Measurements from ENCODE around the gene EFCAB12.
"Not testable (repeated sequence)": the region's sequence is repeated elsewhere in the genome, so short reads cannot be mapped to it uniquely, and the experiment has no call there.

The EFCAB12 gene

DNA sequence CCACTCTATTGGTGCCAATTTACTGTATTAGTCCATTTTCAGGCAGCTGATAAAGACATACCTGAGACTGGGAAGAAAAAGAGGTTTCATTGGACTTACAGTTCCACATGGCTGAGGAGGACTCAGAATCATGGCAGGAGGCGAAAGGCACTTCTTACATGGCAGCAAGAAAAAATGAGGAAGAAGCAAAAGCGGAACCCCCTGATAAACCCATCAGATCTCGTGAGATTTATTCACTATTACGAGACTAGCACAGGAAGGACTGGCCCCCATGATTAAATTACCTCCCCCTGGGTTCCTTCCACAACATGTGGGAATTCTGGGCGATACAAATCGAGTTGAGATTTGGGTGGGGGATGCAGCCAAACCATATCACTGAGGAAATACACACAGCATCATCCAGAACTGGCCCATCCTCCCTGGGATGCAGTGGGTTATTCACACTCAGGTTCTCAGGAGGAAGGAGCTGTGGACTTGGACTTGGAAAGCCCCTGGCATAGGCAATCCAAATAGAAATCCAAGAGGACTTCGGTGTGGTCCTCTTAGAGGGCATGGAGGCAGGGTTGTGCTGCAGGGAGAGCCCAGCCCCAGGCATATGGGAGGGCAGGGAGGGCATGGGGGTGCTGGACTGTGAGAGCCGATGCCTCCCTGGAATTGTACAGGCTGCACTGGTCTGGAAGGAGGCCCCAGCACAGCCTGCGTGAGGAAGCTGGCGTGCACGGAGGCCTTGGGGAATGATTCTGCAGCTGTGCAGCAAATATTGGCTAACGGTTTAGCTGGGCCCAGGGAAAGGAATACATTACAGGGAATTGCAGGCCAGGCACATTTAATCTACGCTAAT lies 62.9 kb downstream of the EFCAB12 start:
- DNase-seq (ENCODE audit: low read depth), result no peak

DNA sequence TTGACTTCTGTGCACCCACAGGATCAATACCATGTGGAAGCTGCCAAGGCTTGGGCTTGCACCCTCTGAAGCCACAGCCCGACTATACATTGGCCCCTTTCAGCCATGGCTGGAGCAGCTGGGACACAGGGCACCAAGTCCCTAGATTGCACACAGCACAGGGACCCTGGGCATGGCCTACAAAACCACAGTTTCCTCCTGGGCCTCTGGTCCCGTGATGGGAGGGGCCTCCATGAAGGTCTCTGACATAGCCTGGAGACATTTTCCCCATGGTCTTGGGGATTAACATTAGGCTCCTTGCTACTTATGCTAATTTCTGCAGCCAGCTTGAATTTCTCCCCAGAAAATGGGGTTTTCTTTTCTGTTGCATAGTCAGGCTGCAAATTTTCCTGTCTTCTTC lies 63.6 kb downstream of the EFCAB12 start:
- not testable (repeated sequence) for DNase-seq (ENCODE audit: low read depth)

DNA sequence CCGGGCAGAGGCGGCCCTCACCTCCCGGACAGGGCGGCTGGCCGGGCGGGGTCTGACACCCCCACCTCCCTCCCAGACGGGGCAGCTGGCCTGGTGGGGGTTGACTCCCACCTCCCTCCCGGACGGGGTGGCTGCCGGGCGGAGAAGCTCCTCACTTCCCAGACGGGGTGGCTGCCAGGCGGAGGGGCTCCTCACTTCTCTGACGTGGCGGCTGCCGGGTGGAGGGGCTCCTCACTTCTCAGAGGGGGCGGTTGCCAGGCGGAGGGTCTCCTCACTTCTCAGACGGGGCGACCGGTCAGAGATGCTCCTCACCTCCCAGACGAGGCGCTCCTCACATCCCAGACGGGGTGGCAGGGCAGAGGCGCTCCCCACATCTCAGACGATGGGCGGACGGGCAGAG lies 65.1 kb downstream of the EFCAB12 start:
- DNase-seq (ENCODE audit: low read depth), result not testable (repeated sequence)

DNA sequence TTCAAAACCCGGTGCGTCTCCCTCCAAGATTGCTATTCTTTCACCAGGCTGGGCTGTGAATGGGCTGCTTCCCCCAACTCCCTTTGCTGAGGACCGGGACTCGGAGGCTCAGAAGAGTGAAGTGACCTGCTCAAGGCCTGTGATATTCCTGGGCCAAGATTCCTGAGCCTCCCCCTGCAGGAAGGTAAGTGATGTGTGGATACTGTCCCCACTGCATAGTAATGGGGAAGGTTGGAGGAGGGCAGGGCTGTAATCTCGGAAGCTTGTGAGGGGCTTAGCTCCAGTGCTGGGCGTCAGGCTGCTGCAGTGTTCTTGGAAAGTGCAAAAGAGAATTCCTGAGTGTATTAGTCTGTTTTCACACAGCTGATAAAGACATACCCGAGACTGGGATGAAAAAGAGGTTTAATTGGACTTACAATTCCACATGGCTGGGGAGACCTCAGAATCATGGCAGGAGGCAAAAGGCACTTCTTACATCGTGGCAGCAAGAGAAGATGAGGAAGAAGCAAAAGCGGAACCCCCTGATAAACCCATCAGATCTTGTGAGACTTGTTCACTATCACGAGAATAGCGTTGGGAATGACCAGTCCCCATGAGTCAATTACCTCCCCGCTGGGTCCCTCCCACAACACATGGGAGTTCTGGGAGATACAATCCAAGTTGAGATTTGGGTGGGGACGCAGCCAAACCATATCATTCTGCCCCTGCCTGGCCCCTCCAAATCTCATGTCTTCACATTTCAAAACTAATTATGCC lies 67.6 kb downstream of the EFCAB12 start:
- no peak for DNase-seq (ENCODE audit: low read depth)

DNA sequence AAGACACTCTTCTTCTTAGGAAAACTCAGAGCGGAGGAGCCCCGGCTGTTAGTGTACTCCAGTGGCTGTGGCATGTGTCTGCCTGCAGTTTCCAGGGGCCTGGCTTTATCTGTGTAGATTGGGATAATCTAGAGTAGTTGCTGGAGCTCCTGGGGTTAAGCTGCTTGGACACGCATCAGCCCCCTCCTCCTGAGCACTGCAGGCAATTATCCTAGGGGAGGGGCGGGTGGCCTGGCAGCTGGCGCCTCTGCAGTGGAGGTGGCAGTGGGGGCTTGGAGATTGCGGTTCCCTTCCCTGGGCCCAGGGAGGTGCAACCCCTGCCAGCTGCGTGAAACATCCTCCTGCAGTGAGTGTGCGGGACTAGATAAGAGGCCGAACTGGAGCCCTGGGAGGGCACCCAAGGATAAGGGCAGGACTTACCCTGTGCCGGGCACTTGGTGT lies 68.2 kb downstream of the EFCAB12 start:
- DNase-seq (ENCODE audit: low read depth), result no peak

DNA sequence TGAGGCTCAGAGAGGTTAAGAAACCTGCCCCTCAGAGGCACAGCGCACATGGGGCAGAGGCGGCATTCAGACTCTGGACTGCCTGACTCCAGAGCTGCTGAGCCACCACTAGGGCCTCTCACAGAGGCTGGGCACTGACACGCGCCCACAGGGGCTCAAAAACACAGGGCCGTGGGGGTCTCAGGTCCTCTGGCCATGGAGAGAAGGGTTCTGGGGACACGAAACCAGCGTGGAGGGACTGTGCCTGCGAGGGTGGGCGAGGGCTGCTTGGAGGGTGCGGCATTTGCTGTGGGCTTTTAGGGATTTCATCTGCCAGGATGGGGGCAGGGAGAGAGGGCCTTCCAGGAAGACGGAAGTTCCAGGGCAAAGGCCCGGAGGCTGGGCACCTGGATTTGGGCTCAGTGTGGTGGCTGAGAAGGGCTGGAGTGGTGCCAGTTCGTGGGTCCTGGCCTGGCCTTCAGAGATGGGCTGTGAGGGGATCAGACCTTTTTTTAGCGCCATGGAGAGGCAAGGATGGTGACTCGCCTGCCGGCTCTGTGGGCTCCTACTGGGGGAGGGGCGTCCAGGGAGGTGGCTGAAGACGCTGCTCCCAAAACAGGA lies 69.6 kb downstream of the EFCAB12 start:
- DNase-seq (ENCODE audit: low read depth), result no peak

DNA sequence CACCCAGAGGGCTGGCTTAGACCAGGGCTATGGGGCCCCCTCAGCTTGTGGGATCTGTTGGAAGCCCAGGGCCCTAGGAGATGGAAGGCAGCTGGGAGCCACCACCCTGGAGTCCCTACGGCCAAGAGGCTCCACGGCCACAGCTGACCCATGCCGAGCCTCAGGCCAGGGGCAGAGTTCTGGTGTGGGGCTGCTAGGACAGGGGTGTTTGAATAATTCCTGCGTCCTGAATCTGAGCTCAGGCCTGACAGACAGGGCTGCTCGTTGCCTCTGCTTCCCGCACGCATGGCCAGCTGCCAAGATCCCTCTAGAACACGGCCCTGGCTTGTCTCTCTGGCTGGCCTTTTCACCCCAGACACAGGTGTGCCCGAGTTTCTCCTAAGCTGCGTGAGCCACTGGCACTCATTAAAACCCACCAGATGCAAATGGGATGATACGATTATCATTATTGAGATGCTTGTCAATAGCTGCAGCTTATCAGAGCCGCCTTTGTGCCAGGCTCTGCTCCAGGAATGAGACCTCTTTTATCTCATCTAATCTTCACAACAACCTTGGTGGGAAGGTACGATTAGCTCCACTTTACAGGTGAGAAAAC lies 70.2 kb downstream of the EFCAB12 start:
- no peak for DNase-seq (ENCODE audit: low read depth)

DNA sequence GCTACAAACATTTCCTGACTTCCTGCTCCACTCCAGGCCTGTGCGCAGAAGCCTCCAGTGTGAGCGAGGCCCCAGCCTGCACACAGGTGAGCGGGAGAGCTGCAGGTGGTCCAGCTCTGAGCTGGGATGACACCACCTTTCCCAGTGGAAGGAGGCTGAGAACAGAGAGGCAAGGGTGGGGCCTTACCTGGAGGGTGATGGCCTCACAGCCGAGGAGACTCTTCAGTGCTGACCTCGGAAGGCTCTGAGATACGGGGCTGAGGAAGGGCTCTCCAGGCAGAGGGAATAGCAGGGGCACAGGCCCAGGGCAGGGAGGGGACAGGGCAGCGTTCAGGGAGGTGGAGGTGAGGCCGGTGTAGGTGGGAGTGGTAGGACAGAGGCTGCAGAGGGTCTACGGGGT lies 70.8 kb downstream of the EFCAB12 start:
- no peak for DNase-seq (ENCODE audit: low read depth)

DNA sequence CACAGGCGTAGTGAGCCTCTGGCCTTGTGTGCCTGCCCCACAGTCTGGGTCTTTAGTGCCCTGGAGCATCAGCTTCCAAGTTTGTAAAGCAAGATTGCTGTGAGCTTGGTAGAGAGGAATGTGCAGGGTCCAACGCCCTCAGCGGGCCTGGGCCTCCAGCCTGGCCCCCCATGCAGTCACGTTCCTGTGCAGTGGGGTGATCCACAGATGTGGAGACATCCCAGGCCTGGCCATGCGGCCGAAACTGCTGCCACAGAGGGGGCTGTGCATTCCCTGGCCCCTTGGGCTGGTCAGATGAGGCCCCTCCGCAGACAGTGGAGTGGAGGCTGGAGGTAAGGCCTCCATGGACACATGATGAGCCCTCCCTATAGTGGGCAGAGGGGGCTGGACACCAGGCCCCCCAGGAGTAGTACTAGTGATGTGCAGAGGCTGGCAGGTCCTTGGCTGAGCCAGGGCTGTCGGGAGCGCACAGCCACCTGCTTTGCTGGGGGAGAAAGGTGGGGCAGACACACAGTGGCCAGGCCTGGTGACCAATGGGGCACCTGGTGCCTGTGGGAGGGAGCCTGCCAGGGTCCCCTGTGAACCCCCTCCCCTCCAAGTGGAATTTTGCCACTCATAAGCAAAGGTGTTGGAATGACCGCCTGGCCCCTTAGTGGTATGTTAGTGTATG lies 71.5 kb downstream of the EFCAB12 start:
- no peak for DNase-seq (ENCODE audit: low read depth)

DNA sequence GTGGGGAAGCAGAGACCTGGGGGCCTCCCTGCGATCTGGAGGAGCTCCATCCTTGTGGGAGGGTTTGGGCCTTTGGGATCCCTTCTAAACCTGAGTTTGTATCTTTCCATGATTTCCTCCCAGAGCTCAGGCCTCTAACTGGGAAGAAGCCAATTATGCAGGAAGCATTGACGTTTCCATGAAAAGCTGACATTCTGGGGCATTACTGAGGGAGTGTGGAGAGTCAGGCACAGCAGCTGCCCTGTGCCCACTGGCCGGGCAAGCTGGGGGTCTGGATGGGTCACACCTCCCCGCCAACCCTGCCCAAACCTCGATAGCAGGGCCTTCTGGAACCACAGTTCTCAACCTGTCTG lies 74.9 kb downstream of the EFCAB12 start:
- DNase-seq (ENCODE audit: low read depth), result no peak

DNA sequence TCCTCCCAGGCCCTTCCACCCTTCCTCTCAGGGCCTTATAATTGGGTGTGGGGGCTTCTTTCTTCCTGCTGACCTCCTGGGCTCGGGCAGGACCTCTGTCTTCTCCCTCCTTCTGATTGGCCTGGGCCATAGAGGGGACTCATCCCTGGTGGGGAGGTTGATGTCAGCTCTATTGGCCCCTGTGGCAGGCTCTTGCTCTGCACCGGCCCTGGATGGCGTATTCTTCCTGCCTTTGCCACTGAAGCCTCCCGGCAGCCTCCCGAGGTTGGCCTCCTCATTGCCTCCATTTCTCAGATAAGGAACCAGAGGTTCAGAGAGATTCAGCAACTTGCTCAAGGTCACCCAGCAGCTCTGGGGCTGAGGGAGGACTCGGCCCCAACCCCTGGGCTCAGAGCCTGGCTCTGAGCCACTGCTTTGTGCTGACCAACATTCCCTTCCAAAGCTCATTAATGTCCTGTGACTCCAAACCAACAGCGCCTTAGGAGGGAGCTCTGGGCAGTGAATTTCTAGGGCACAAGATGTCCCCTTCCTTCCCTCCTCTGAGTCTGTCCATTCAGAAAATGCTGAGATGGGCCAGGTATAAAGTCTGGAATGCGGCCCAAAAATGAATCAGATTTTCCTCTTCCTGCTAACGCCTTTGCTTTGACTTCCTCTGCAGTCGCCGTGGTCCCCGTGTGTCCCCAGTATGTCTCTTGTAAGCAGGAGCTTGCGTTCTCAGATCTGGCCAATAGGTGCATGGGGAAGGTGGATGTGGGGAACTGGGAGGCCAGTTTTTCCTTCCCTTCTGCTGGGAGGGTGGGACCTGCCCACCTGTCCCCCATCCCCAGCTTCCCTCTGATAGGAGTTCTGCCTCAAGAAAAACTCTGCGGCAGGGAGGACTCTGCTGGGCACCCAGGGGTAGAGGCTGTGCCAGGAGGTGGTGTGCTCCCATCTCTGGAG lies 75.5 kb downstream of the EFCAB12 start:
- DNase-seq (ENCODE audit: low read depth), result no peak

DNA sequence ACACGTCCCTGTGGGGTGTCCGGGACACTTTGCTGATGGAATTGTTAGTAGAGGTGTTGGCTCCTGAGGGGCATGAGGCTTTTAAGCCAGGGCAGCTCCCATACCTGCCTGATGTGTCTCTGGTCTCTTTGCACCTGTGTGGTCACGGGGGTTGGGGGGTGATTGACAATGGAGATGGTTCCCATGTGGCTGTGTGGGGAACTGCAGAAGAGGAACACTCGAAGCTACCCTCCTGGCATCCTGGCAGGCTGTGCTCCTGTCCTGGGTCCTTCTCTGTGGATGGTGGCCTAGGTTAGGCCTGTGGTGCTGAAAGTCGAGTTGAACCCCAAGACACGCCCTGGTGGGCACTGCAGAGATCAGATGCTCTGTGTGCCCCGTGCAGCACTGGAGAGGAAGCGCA lies 76.4 kb downstream of the EFCAB12 start:
- no peak for DNase-seq (ENCODE audit: low read depth)
